CD4-positive, CD25-positive, alpha-beta regulatory T cell (primary cell): ENCODE measurements around the gene AP1B1. TPM values are rescaled to one million over a fixed set of nuclear protein-coding genes. Genes with fewer than 3 reads are reported as not detected.

Source experiments
- ATAC-seq, 2 donors: fragments of 150-1000 bp; cut with Tn5 transposase; one replicate each; pipeline ENCODE4 v1.10.0; 2021; ENCODE audit warnings: low read depth in 2 of 2, moderate number of reproducible peaks in 2 of 2, moderate library complexity in 1 of 2
- DNase-seq, 3 donors: peaks; one replicate each; pipeline versions ENCODE4 v3.0.0 to v3.0.0-alpha.2; 2012 to 2022; ENCODE audit warnings: mixed read lengths in 1 of 3
- H3K27ac ChIP-seq: one replicate; pipeline ENCODE4 v1.7.0; 2013; ENCODE audit warnings: mild to moderate bottlenecking, low read length; ENCODE audit not compliant: insufficient read depth, poor library complexity, severe bottlenecking
- H3K27me3 ChIP-seq: one replicate; pipeline ENCODE4 v1.7.0; 2013; ENCODE audit warnings: low read length; ENCODE audit not compliant: control insufficient read depth, insufficient read depth
- H3K36me3 ChIP-seq: one replicate; pipeline ENCODE4 v1.7.0; 2013; ENCODE audit warnings: mild to moderate bottlenecking, low read length, moderate library complexity; ENCODE audit not compliant: control insufficient read depth, insufficient read depth
- H3K4me1 ChIP-seq: 2 replicates; pipeline ENCODE4 v1.7.0; 2013; ENCODE audit warnings: mild to moderate bottlenecking, low read length; ENCODE audit not compliant: insufficient read depth, control insufficient read depth, poor library complexity, severe bottlenecking
- H3K4me3 ChIP-seq: one replicate; pipeline ENCODE4 v1.7.0; 2013; ENCODE audit warnings: low read depth, mild to moderate bottlenecking, low read length, moderate library complexity
- H3K9me3 ChIP-seq, 2 experiments: 1 replicate in 1 of 2; 2 replicates in 1 of 2; pipeline ENCODE4 v1.7.0; 2013; ENCODE audit warnings: low read length in 2 of 2, mild to moderate bottlenecking in 1 of 2, moderate library complexity in 1 of 2; ENCODE audit not compliant: control insufficient read depth in 2 of 2
- H3K27ac Mint-ChIP-seq, 3 donors: one replicate each; pipeline ENCODE4 v1.8.0; 2020 to 2022; ENCODE audit warnings: mild to moderate bottlenecking in 3 of 3, mixed read lengths in 3 of 3, moderate library complexity in 2 of 3
- H3K27me3 Mint-ChIP-seq: one replicate; pipeline ENCODE4 v1.8.0; 2022; ENCODE audit warnings: mild to moderate bottlenecking, mixed read lengths
- H3K36me3 Mint-ChIP-seq: one replicate; pipeline ENCODE4 v1.8.0; 2020; ENCODE audit warnings: mixed read lengths
- H3K4me1 Mint-ChIP-seq, 4 donors: one replicate each; pipeline ENCODE4 v1.8.0; 2020 to 2022; ENCODE audit warnings: mixed read lengths in 4 of 4, mild to moderate bottlenecking in 1 of 4
- H3K4me3 Mint-ChIP-seq, 4 donors: one replicate each; pipeline ENCODE4 v1.8.0; 2020 to 2022; ENCODE audit warnings: mild to moderate bottlenecking in 4 of 4, mixed read lengths in 4 of 4, moderate library complexity in 3 of 4
- H3K9me3 Mint-ChIP-seq, 7 donors: one replicate each; pipeline ENCODE4 v1.8.0; 2020 to 2022; ENCODE audit warnings: mixed read lengths in 7 of 7, mild to moderate bottlenecking in 3 of 7, moderate library complexity in 2 of 7
- polyA plus RNA-seq, 4 donors: library from polyadenylated mRNA; unstranded; fragments of 300-500 nt; fragmentation: Illumina TruSeq; gene quantifications; one replicate each; pipeline ENCODE4 v1.2.3, GENCODE V29; 2021
- total RNA-seq: library from RNA; stranded (reverse); gene quantifications from one replicate; pipeline ENCODE4 v1.2.3, GENCODE V29; 2022

Gene AP1B1
- total and polyA plus RNA-seq, 5 donors from 2014 or later, result 11.7 to 40.8 (median 14.7) TPM

DNA sequence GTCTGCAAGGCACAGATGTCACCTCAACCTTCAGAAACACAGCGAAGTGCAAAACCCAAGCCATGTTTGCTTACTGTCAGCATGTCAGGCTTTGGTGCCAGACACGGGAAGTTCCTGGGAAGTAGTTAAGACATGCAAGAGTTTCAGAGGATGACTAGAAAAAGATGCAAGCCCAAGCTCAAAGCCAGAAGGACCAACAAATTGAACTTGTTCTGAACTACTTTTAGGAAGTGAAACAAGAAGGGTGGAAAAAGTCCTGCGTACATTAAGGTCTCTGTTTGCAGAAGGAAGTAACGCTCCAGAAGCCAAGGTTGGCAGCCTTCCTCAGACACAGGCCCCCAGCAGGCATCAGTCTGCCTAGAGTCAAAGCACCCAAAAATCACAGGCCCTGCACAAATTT lies 2.6 kb downstream of the AP1B1 start:
- Mint-ChIP-seq H3K27ac (peak overlapping the region; percentile 36 to 98 (median 90)), H3K4me1 (peaks cover 28 to 72% (median 56%) of the 10 kb centered on the region in 4 donors), H3K9me3 (peaks cover 0 to 1% (median 0%) of the 10 kb centered on the region in 7 donors), H3K36me3 (peaks cover 12% of the 10 kb centered on the region), H3K4me3 (peak overlapping the region in 3 of 4 donors; percentile 44 to 89 (median 55)), H3K27me3 (peaks cover 4% of the 10 kb centered on the region)
- no peak for DNase-seq
- Histone ChIP-seq H3K27me3 (no peaks in the 10 kb centered on the region), H3K4me3 (peak overlapping the region; percentile 5), H3K4me1 (peaks cover 20% of the 10 kb centered on the region), H3K9me3 (no peaks in the 10 kb centered on the region), H3K36me3 (peaks cover 22% of the 10 kb centered on the region), H3K27ac (no peak overlapping the region)
- ATAC-seq, result no peak

DNA sequence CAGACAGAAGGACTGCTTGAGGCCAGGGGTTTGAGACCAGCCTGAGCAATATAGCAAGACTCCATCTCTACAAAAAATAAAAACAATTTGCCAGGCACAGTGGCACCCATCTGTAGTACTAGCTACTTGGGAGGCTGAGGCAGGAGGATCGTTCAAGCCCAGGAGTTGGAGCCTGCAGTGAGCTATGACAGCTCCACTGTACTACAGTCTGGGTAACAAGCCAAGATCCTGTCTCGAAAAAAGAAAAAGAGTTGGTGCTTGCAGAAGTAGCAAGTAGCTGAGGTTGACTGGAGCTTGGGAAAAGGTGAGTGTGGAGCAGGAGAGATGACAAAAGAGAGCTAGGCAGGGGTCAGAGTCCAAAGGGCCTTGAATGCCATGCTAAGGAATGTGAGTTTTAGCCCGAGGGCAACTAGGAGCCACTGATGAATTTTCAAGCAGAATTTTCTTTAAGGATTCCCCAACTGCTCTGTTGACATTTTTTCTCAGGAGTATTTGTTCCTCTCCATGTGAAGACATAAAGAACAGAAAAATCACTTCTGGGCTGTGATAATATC lies 3.1 kb downstream of the AP1B1 start:
- peak overlapping the region; percentile 36 to 98 (median 90) for H3K27ac Mint-ChIP-seq
- H3K4me1 Mint-ChIP-seq, result peaks cover 33 to 78% (median 61%) of the 10 kb centered on the region in 4 donors

DNA sequence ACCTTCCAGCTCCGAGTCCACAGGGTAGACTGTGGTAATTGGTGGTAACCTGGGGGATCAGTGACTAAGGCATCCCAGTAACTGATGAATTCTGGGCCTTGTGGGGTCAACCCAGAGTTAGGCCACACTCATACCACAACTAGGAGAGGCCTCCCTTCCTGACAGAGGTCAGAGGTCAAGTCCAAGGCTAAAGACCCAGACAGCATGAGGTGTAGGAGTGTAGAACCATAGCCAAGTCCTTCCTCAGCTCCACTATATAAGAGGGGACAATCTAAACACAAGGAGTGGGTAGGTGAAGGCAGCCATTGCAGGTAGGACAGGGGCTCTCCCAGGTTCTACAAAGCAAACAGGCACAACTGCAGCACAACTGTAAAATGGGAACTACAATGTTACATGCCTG lies 4.6 kb downstream of the AP1B1 start:
- H3K9me3 ChIP-seq, result no peaks in the 10 kb centered on the region
- no peaks in the 10 kb centered on the region for H3K27me3 ChIP-seq
- peaks cover 40 to 85% (median 65%) of the 10 kb centered on the region in 4 donors for H3K4me1 Mint-ChIP-seq
- H3K4me1 ChIP-seq, result peaks cover 15% of the 10 kb centered on the region
- no peak overlapping the region for H3K27ac ChIP-seq
- H3K36me3 Mint-ChIP-seq, result peaks cover 12% of the 10 kb centered on the region
- no peak overlapping the region for H3K4me3 ChIP-seq
- H3K9me3 Mint-ChIP-seq, result peaks cover 0 to 1% (median 0%) of the 10 kb centered on the region in 7 donors
- H3K27ac Mint-ChIP-seq, result peak overlapping the region in 1 of 3 donors; percentile 27
- peaks cover 28% of the 10 kb centered on the region for H3K36me3 ChIP-seq
- H3K27me3 Mint-ChIP-seq, result peaks cover 3% of the 10 kb centered on the region
- H3K4me3 Mint-ChIP-seq, result peak overlapping the region in 2 of 4 donors; percentile 50 to 73
- DNase-seq (no peak), ATAC-seq (no peak)

More for the DNA sequence above, 3.1 kb downstream of the AP1B1 start:
- Mint-ChIP-seq H3K36me3 (peaks cover 12% of the 10 kb centered on the region), H3K9me3 (peaks cover 0 to 1% (median 0%) of the 10 kb centered on the region in 7 donors), H3K4me3 (peak overlapping the region; percentile 26 to 89 (median 50)), H3K27me3 (peaks cover 4% of the 10 kb centered on the region)
- ATAC-seq (no peak), DNase-seq (no peak)
- Histone ChIP-seq H3K9me3 (no peaks in the 10 kb centered on the region), H3K4me1 (peaks cover 20% of the 10 kb centered on the region), H3K27ac (no peak overlapping the region), H3K4me3 (peak overlapping the region; percentile 5), H3K27me3 (no peaks in the 10 kb centered on the region), H3K36me3 (peaks cover 22% of the 10 kb centered on the region)

DNA sequence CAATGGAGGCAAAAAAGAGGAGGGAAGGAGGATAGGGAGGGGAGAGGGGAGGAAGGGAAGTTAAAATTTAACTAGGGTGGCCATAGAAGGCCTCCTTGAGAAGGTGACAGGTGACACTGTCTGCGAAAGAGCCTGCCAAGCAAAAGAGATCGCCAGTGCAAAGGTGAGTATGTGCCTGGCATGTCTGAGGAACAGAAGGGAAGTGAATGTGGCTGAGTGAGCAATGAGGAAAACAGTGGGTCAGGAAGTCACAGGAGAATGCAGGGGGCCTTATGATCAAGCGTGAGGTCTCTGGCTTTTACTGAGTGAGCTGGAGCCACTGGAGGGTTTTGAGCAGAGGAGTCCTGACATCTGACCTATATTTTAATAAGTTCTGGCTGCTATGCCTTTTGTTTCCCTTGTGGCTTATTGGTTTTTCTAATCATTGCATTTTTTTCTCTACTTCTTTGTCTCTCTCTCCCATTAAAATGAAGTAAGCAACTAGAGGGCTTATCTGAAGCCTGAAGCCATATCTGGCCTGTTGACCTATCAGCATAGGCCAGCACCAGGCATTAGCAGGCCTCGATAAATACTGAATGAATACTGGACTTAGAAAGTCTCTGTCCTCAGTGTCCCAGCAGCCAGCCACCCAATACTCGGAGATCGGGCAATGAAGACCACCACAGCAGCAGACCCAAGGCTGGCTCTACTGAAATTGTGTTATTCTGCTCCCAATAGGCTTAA lies 5.6 kb downstream of the AP1B1 start:
- no peak overlapping the region for H3K27ac ChIP-seq
- no peak overlapping the region for H3K4me3 Mint-ChIP-seq
- peaks cover 10% of the 10 kb centered on the region for H3K4me1 ChIP-seq
- H3K9me3 ChIP-seq, result no peaks in the 10 kb centered on the region
- peak overlapping the region in 2 of 3 donors; percentile 64 to 68 for H3K27ac Mint-ChIP-seq
- H3K36me3 Mint-ChIP-seq, result peaks cover 12% of the 10 kb centered on the region
- peaks cover 0 to 1% (median 0%) of the 10 kb centered on the region in 7 donors for H3K9me3 Mint-ChIP-seq
- H3K36me3 ChIP-seq, result peaks cover 32% of the 10 kb centered on the region
- no peaks in the 10 kb centered on the region for H3K27me3 ChIP-seq
- H3K27me3 Mint-ChIP-seq, result no peaks in the 10 kb centered on the region
- H3K4me1 Mint-ChIP-seq, result peaks cover 34 to 76% (median 61%) of the 10 kb centered on the region in 4 donors
- DNase-seq (no peak), ATAC-seq (no peak)
- no peak overlapping the region for H3K4me3 ChIP-seq

DNA sequence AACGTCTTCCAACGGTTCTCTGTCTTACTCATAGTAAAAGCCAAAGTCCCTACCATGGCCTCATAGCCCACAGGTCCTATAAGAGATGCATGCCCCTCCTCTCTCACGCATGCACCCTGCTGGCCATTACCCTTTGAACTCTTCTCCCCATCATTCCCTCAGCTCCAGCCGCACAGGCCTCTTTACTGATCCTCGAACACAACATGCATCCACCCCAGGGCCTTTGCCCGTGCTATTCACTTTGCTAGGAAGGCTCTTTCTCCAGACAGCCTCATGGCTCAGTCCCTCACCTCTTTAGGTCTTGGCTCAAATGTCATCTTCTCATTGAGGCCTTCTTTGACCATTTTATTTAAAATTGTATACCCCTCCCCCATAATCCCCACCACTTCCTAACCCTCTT lies 7.5 kb downstream of the AP1B1 start:
- H3K27me3 ChIP-seq, result no peaks in the 10 kb centered on the region
- peaks cover 45% of the 10 kb centered on the region for H3K36me3 ChIP-seq
- peak overlapping the region in 1 of 4 donors; percentile 31 for H3K4me3 Mint-ChIP-seq
- H3K4me3 ChIP-seq, result no peak overlapping the region
- H3K27ac Mint-ChIP-seq, result peak overlapping the region in 2 of 3 donors; percentile 43 to 64
- H3K4me1 Mint-ChIP-seq, result peaks cover 33 to 62% (median 54%) of the 10 kb centered on the region in 4 donors
- no peaks in the 10 kb centered on the region for H3K9me3 Mint-ChIP-seq
- H3K4me1 ChIP-seq, result peaks cover 1% of the 10 kb centered on the region
- no peaks in the 10 kb centered on the region for H3K9me3 ChIP-seq
- peaks cover 22% of the 10 kb centered on the region for H3K36me3 Mint-ChIP-seq
- no peak overlapping the region for H3K27ac ChIP-seq
- ATAC-seq (no peak), DNase-seq (no peak)
- H3K27me3 Mint-ChIP-seq, result no peaks in the 10 kb centered on the region

GRCh38 chr22:29380032-29380781 lies 8.2 kb downstream of the AP1B1 start:
- no peaks in the 10 kb centered on the region for H3K27me3 ChIP-seq
- Mint-ChIP-seq H3K27me3 (no peaks in the 10 kb centered on the region), H3K36me3 (peaks cover 25% of the 10 kb centered on the region), H3K4me3 (peak overlapping the region in 1 of 4 donors; percentile 31), H3K4me1 (peaks cover 30 to 59% (median 51%) of the 10 kb centered on the region in 4 donors), H3K27ac (peak overlapping the region in 2 of 3 donors; percentile 64 to 66), H3K9me3 (no peaks in the 10 kb centered on the region)
- peaks cover 51% of the 10 kb centered on the region for H3K36me3 ChIP-seq
- H3K4me3 ChIP-seq, result no peak overlapping the region
- DNase-seq (no peak), ATAC-seq (no peak)
- no peak overlapping the region for H3K27ac ChIP-seq
- peaks cover 5% of the 10 kb centered on the region for H3K4me1 ChIP-seq
- no peaks in the 10 kb centered on the region for H3K9me3 ChIP-seq

- no peaks in the 10 kb centered on the region for H3K9me3 ChIP-seq
- H3K4me3 ChIP-seq, result no peak overlapping the region
- H3K27ac ChIP-seq, result no peak overlapping the region
- Mint-ChIP-seq H3K27me3 (no peaks in the 10 kb centered on the region), H3K36me3 (peaks cover 22% of the 10 kb centered on the region), H3K27ac (peak overlapping the region in 1 of 3 donors; percentile 30), H3K4me1 (peaks cover 30 to 57% (median 46%) of the 10 kb centered on the region in 4 donors), H3K9me3 (no peaks in the 10 kb centered on the region), H3K4me3 (peak overlapping the region in 1 of 4 donors; percentile 48)
- H3K4me1 ChIP-seq, result peaks cover 5% of the 10 kb centered on the region
- no peak for DNase-seq
- H3K27me3 ChIP-seq, result no peaks in the 10 kb centered on the region
- peaks cover 52% of the 10 kb centered on the region for H3K36me3 ChIP-seq
- ATAC-seq, result no peak
Measured at GRCh38 chr22:29379258-29379657, 9.1 kb downstream of the AP1B1 start.
